SKM-1 treated with dmso at 0.1 percent for 144 hours (cell line): ENCODE data around the gene BCAR1.
"Not testable (repeated sequence)": the region's sequence is repeated elsewhere in the genome, so short reads cannot be mapped to it uniquely, and the experiment has no call there.

ENCODE experiments used
- DNase-seq: peaks from one replicate; lab custom pipeline; 2025; ENCODE audit not compliant: unreplicated experiment; lab: John Stamatoyannopoulos, UW

BCAR1 gene

DNA sequence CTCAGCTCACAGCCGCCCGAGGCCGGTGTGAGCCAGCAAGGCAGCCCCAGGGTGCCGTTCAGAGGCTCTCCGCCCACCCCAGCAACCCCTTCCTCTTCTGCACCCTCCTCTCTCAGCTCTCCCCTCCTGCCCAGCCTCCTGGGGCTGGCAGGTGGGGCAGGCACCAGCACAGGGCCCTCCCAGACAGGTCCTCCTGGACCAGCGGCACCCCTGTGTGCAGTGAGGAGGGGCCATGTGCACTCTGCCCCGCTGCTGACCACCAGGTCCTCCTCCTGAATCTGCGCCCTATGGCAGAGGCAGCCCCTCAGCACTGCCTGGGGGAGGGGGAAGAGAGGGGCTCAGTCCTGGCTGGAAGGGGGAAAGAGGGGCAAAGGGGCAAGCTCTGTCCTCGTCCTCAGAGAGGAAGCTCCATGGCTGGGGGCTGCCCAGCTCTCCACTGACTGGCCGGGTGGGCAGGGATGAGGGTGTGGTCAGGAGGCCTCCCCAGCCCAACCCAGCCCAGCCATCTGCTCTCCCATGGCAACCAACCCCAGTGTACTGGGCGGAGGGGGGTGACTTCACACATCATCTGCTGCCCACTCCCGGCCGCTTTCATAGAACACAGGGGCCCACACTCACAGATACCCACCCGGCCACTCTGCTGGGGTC is 5.4 kb upstream of the BCAR1 start:
- DNase-seq: no peak

- DNase-seq: no peak
Measured at GRCh38 chr16:75256059-75256571, 4.7 kb upstream of the BCAR1 start.

DNA sequence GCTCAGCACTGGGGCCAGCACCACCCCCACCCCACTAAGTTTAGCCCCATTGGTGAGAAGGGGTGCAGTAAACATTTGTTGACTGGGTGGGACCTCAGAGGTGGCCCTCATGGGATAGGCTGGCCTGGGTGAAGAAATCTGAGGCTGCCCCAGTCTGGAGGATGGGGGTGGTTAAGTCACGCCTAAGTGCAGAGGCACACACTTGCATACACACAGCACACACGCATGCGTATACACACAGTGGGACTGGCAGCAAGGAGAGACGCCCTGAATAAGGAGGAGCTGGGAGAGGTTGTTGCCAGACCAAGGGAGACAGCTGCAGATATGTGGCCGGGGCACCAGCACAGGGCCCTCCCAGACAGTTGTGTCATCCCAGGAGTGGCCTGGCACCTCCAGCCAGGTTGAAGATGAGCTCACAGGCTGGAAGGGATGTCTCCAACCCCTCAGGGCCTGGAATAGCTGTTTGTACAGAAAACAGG is 3.0 kb upstream of the BCAR1 start:
- DNase-seq: no peak

GRCh38 chr16:75252946-75253911 is 1.8 kb upstream of the BCAR1 start:
- DNase-seq: no peak

GRCh38 chr16:75252049-75252864 is 833 bp upstream of the BCAR1 start:
- no peak for DNase-seq

DNA sequence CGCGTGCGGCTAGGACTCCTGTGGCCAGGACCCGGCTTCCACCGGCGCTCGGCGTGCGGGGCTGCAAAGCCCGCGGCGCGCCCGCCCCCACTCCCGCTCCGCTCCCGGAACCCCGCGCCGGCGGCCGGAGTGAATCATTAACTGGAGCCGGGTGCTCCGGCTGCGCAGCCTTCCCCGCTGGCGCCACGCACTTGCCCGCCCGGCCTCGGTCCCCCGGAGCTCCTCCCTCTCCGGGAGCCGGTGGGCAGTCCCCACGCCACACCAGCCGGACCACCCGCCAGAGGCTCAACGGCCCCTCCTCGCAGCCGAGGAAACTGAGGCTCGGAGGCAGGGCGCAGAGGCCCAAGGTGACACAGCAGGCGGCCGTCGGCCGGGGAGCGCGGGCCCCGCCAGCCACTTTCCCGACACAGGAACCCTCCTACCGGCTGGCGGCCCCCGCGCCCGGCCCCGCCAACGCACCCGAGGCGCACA is 580 bp downstream of the BCAR1 start:
- no peak for DNase-seq

GRCh38 chr16:75250089-75250808 is 1.2 kb downstream of the BCAR1 start:
- no peak for DNase-seq

- no peak for DNase-seq
Measured at GRCh38 chr16:75249441-75249840, 2.0 kb downstream of the BCAR1 start.

DNA sequence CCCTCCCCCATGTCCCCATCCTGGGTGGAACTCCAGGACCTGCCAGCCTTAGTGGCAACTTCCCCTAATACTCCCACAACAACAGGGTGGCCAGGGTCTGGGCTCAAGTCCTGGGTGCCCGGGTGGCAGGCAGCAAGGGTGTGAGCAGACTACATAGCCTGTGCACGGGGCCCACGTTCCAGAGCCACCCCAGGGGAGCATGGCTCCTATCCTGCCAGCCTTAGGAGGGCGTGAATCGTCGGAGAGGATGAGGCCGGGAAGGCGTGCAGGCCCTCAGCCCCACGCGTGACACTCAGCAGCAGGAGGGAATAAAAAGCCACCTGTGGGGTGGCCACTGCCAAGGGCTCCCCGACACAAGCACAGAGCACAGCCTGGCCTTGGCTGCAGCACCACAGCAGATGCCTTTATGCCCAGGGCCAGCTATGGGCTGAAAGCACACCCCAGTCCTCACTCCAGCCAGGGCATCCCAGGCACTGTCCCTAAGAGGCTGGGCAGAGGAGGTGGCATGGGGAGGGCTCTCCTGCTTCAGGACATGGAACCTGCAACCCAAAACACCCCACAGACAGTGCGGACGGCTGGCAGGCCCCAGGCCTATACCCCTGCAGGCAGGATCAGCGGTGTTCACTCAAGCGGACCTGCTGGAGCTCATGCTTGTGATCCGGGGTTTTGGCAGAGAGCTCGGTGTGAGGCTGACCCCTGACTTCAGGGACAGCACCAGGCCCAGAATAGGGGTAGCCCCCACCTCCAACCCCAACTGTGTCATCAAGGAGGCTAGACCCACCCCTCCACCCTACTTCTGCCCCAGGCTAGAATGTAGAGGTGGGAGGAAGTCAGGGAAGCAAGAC is 2.7 kb downstream of the BCAR1 start:
- no peak for DNase-seq

DNA sequence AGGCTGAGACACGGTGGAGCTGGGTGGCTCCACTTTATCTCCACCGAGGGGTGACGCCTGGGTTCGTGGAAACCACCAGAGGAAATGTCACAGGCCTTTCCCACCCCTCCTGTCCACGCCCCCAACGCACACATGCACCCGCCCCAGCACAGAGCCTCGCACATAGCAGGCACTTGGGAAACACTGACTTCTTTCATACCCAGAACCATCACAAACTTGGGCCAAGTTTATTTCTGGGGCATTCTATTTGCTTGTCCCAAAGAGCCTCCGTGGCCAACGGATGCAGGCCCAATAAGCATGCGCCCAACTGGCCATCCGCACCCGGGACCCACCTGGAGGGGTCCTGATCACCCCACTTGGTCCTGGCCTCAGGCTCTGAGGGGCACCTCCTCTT is 3.3 kb downstream of the BCAR1 start:
- DNase-seq: no peak

- no peak for DNase-seq
Measured at GRCh38 chr16:75247249-75247648, 4.2 kb downstream of the BCAR1 start.

- no peak for DNase-seq
Measured at GRCh38 chr16:75246504-75247205, 4.8 kb downstream of the BCAR1 start.

DNA sequence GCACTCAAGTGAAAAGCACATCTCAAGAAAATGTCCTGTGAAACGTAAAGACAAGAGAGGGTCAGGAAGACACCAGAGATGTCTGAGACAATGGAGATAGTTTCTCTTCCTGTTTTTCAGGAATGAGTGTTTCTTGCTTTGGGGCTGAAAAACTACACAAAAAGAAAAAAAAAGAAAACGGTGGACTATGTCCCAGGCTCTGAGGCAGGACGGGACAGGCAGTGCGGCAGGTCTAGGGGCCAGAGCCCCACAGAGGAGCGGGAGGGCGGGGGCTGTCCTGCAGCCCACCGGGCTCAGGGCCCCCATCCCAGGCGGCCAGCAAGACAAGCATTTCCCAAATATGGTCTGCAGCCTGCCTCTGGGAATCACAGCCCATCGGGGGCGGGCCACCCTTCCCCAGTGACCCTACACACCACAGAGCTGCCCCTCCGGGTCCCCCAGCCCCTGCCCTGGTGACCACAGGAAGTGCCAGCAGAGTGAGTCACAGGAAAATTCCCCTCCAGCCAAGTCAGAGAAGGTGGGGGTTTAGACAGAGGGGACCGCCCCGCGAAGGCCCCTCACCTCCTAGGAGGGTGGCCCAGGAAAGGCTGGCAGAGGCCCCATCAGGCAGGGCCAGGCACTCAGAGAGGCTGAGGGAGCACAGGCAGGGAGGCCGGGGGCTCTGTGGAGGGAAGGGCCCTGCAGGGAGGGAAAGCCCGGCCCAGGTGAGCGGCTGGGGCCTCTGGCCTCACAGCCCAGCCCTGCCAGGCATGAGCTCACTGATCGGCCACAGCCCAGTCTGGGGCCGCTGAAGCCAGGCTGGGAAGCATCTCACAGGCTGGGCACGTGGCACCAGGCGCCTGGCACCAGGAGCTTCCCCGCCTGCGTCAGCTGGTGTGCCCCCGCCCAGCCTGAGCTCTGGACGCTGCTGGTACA is 6.3 kb downstream of the BCAR1 start:
- no peak for DNase-seq

DNA sequence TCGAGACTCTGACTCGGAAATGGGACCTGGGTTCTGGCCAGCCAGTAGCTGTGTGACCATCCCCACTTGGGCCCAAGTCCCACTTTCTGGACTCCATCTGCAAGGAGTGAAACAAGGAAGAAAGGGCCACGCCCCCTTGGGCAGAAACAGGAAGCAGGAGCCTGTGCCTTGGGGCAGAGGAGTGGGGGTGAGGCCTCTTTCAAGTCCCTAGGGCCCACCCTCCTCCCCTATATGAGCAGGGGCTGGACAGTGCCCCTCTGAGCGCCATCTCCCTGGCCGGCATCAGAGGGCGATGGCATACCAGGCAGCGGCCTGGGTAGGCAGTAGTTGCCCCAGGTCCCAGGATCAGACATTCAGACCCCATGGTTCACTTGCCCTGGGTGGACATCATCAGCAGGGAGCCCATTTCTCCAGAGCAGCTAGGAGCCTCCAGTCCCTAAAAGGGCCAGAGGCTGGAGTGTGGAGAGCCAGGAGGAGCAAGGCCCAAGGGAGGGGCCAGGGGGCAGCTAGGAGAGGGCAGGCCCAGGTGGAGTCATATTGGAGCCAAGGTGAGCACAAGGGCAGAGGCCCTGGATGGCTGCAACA is 7.1 kb downstream of the BCAR1 start:
- DNase-seq: no peak

GRCh38 chr16:75243667-75244224 is 7.7 kb downstream of the BCAR1 start:
- no peak for DNase-seq

GRCh38 chr16:75242436-75243078 is 8.9 kb downstream of the BCAR1 start:
- DNase-seq: not testable (repeated sequence)

GRCh38 chr16:75241955-75242354 is 9.5 kb downstream of the BCAR1 start:
- no peak for DNase-seq
